K562 (cell line): ENCODE results near the gene RNASEH2C. TPM values are rescaled to one million over a fixed set of nuclear protein-coding genes. Genes with fewer than 3 reads are reported as not detected.

Experiments used
- ATAC-seq: fragments of 200-7000 bp; cut with Tn5 transposase; 3 replicates; pipeline ENCODE4 v1.9.1; 2020; ENCODE audit warnings: moderate library complexity
- BruUV-seq: library from RNA; stranded (reverse); fragments of 400-500 nt; replicated peaks from 2 replicates; lab custom pipeline; 2021; lab: Mats Ljungman, UMichigan
- CTCF ChIA-PET: fragments of 300-600 bp; formaldehyde crosslinking; extraction: SDS; loops from one replicate; lab custom pipeline; 2021; ENCODE audit warnings: low intra/inter-chr PET ratio; lab: Yijun Ruan, JAX
- POLR2A ChIA-PET: fragments of 300-600, 350-650 bp; sonication (Branson Sonifier 250); formaldehyde crosslinking; extraction: SDS; loops from one replicate; lab custom pipeline; 2021; ENCODE audit warnings: antibody characterized with exemption, inconsistent platforms; lab: Yijun Ruan, JAX
- DNase-seq, 4 experiments: peaks; one replicate each; pipeline versions ENCODE4 v3.0.0 to v3.0.0-alpha.2; 2011 to 2018; ENCODE audit warnings: low spot score in 3 of 4, mixed read lengths in 3 of 4; ENCODE audit errors: extremely low read depth in 1 of 4
- FAIRE-seq: peaks from 2 replicates; lab custom pipeline; 2011; peaks lifted over from hg19 to GRCh38; lab: Jason Lieb, UNC
- H2AFZ ChIP-seq: 2 replicates; pipeline ENCODE4 v1.6.0; 2011; ENCODE audit warnings: low read depth, low read length, control low read depth, inconsistent platforms
- H3K27ac ChIP-seq: fragments of 200-600 bp; 3 replicates; pipeline ENCODE4 v1.8.0; 2011; ENCODE audit warnings: low read depth, mild to moderate bottlenecking, control low read depth, inconsistent platforms, low read length, moderate library complexity, mixed read lengths; ENCODE audit errors: extremely low read depth
- H3K27me3 ChIP-seq, 2 experiments: fragments of 300-600 bp in 1 of 2; 2 replicates in 1 of 2; 3 replicates in 1 of 2; pipeline versions ENCODE4 v1.6.0 to v1.8.0; 2011; ENCODE audit warnings: inconsistent platforms in 2 of 2, low read length in 2 of 2, mild to moderate bottlenecking in 1 of 2, mixed read lengths in 1 of 2, moderate library complexity in 1 of 2; ENCODE audit not compliant: control insufficient read depth in 2 of 2, insufficient read depth in 2 of 2
- H3K36me3 ChIP-seq: fragments of 300-600 bp; 3 replicates; pipeline ENCODE4 v1.8.0; 2011; ENCODE audit warnings: mild to moderate bottlenecking, low read length, inconsistent platforms; ENCODE audit not compliant: control insufficient read depth, insufficient read depth
- H3K4me1 ChIP-seq, 2 experiments: fragments of 200-600 bp in 1 of 2; replicated peaks in 1 of 2; 2 replicates in 1 of 2; 3 replicates in 1 of 2; pipeline versions ENCODE4 v1.5.1 to v1.8.0; 2011; ENCODE audit warnings: inconsistent platforms in 2 of 2, low read length in 2 of 2, mild to moderate bottlenecking in 1 of 2, mixed read lengths in 1 of 2, moderate library complexity in 1 of 2; ENCODE audit not compliant: control insufficient read depth in 2 of 2, insufficient read depth in 2 of 2
- H3K4me2 ChIP-seq: 2 replicates; pipeline ENCODE4 v1.6.1; 2011; ENCODE audit warnings: low read length, control low read depth, inconsistent platforms, mixed read lengths; ENCODE audit not compliant: insufficient read depth
- H3K4me3 ChIP-seq: fragments of 200-600 bp; sonication (generic), shearing (Covaris generic); 2 replicates; pipeline ENCODE4 v1.5.1; 2016; ENCODE audit warnings: control low read depth, inconsistent platforms
- H3K79me2 ChIP-seq: fragments of 200-600 bp; 3 replicates; pipeline ENCODE4 v1.8.0; 2011; ENCODE audit warnings: low read length, inconsistent platforms; ENCODE audit not compliant: control insufficient read depth, insufficient read depth
- H3K9ac ChIP-seq, 2 experiments: 2 replicates each; pipeline versions ENCODE4 v1.6.0 to v1.6.1; 2011; ENCODE audit warnings: low read depth in 2 of 2, low read length in 2 of 2, control low read depth in 1 of 2, inconsistent platforms in 1 of 2, mild to moderate bottlenecking in 1 of 2, mixed read lengths in 1 of 2; ENCODE audit not compliant: insufficient read depth in 1 of 2
- H3K9me1 ChIP-seq: one replicate; pipeline ENCODE4 v1.6.0; 2011; ENCODE audit warnings: inconsistent platforms, mild to moderate bottlenecking, low read length, moderate library complexity; ENCODE audit not compliant: control insufficient read depth, insufficient read depth
- H3K9me3 ChIP-seq: replicated peaks from 2 replicates; pipeline ENCODE4 v1.5.1; 2011; ENCODE audit warnings: low read depth, low read length, inconsistent platforms; ENCODE audit not compliant: control insufficient read depth, insufficient read depth
- H4K20me1 ChIP-seq: replicated peaks from 2 replicates; pipeline ENCODE4 v1.6.1; 2011; ENCODE audit warnings: low read length, inconsistent platforms, mixed read lengths; ENCODE audit not compliant: control insufficient read depth, insufficient read depth
- BCL6 ChIP-seq: fragments of 250-450 bp; sonication (Bioruptor Pico); IDR thresholded peaks from 2 replicates; pipeline ENCODE4 v1.4.0; 2020
- CSDE1 ChIP-seq, 2 experiments: fragments of 450-650 bp; IDR thresholded peaks; 2 replicates each; pipeline ENCODE4 v1.6.1; 2016; ENCODE audit warnings: mild to moderate bottlenecking in 1 of 2
- DNMT1 ChIP-seq: fragments of 450-650 bp; IDR thresholded peaks from 2 replicates; pipeline ENCODE4 v1.6.1; 2016; ENCODE audit warnings: antibody characterized with exemption, mild to moderate bottlenecking
- ELK3 ChIP-seq: fragments of 450-650 bp; formaldehyde crosslinking; IDR thresholded peaks from 2 replicates; pipeline ENCODE4 v1.4.0; 2020; ENCODE audit warnings: mild to moderate bottlenecking
- HDAC1 ChIP-seq, 2 experiments: fragments of 450-650 bp; IDR thresholded peaks; 2 replicates each; pipeline ENCODE4 v1.6.1; 2016 to 2017; ENCODE audit warnings: inconsistent platforms in 1 of 2, mild to moderate bottlenecking in 1 of 2, moderate library complexity in 1 of 2
- HOXB6 ChIP-seq: fragments of 250-450 bp; sonication (Bioruptor Pico); IDR thresholded peaks from 2 replicates; pipeline ENCODE4 v1.5.1; 2022; ENCODE audit warnings: mild to moderate bottlenecking, borderline replicate concordance
- MLLT1 ChIP-seq, 2 experiments: fragments of 450-650 bp; IDR thresholded peaks; 2 replicates each; pipeline ENCODE4 v1.6.1; 2016
- RBFOX2 ChIP-seq: fragments of 200-400 bp; formaldehyde crosslinking; IDR thresholded peaks from 2 replicates; pipeline ENCODE4 v1.6.1; 2017; ENCODE audit warnings: low read depth, mild to moderate bottlenecking, low read length, moderate library complexity
- RBM14 ChIP-seq: fragments of 200-400 bp; formaldehyde crosslinking; IDR thresholded peaks from 2 replicates; pipeline ENCODE4 v1.6.1; 2018; ENCODE audit warnings: low read depth, mild to moderate bottlenecking, low read length, moderate library complexity, borderline replicate concordance; ENCODE audit not compliant: insufficient read depth
- RNF2 ChIP-seq: sonication (generic); IDR thresholded peaks from 2 replicates; pipeline ENCODE4 v1.6.1; 2016
- XRCC3 ChIP-seq: fragments of 450-650 bp; IDR thresholded peaks from 2 replicates; pipeline ENCODE4 v1.6.1; 2017; ENCODE audit warnings: mild to moderate bottlenecking, moderate library complexity
- WGBS: fragments of 100-300 bp; shearing (Covaris generic); methylation state at CpG from one replicate; pipeline ENCODE4 v1.1.6; 2016; ENCODE audit warnings: low coverage, mixed read lengths; ENCODE audit not compliant: insufficient coverage; ENCODE audit errors: missing lambda C conversion rate; 5-methylcytosine and 5-hydroxymethylcytosine counted together
- in situ Hi-C: fragments of 300-500 bp; cut with MboI; formaldehyde crosslinking; loops from 4 replicates; pipeline ENCODE4 v1.15.0; 2018; ENCODE audit warnings: inconsistent platforms, mixed read lengths
- intact Hi-C: fragments of 100-400 bp; cut with micrococcal nuclease; formaldehyde crosslinking; loops from 2 replicates; pipeline ENCODE4 v1.14.2; 2022
- polyA plus RNA-seq, 8 experiments: library from polyadenylated mRNA; depleted of rRNA in 4 of 8; stranded (reverse) in 5 of 8; unstranded in 3 of 8; fragments of >200 nt; fragmentation: Nextera tagmentation in 2 of 8; fragmentation: Illumina TruSeq in 1 of 8; extraction: Ambion mirVana in 2 of 8; extraction: Trizol in 1 of 8; gene quantifications; 2 replicates each; pipeline versions ENCODE4 v1.2.1 to v1.2.3, GENCODE V29; 2011 to 2014; ENCODE audit warnings: inconsistent platforms in 1 of 8, missing spikeins in 1 of 8
- total RNA-seq, 7 experiments: library from RNA; depleted of rRNA in 6 of 7; stranded (reverse); fragments of >200 nt in 6 of 7; fragmentation: Illumina TruSeq in 2 of 7; extraction: Trizol in 2 of 7; gene quantifications; 2 replicates each; pipeline versions ENCODE4 v1.2.1 to v1.2.3, GENCODE V29; 2011 to 2021; ENCODE audit warnings: low replicate concordance in 1 of 7
- TF ChIP-seq, protein P1 (sequence below): IDR thresholded peaks from 2 replicates; pipeline ENCODE4 v1.6.1; 2012; ENCODE audit warnings: low read depth, low read length, improper control_type of control experiment, borderline replicate concordance
- TF ChIP-seq, protein P2 (sequence below): sonication (generic); formaldehyde crosslinking; IDR thresholded peaks from 2 replicates; pipeline ENCODE4 v1.8.0; 2022; ENCODE audit warnings: mild to moderate bottlenecking, missing genetic modification reagents

The RNASEH2C gene
- total and polyA plus RNA-seq, 9 of the 15 experiments (the other 6 are each of a cell fraction or from before 2014, with no cell fraction given): 5.4 to 78.2 (median 15.6) TPM

DNA sequence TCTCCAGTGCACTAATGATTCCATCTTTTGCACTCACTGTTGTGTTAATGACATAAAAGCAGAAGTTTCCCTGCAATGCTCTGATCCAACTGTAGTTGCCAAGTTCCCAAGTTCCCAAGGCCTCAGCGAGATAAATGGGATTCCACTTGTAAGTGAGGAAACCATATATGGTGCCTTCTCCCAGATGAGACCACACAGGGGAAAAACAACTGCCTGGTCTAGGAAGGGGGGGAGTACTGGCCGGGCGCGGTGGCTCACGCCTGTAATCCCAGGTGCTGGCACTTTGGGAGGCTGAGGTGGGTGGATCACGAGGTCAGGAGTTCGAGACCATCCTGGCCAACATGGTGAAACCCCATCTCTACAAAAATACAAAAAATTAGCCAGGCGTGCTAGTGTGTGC is 34.6 kb downstream of the RNASEH2C start:
- no peak for ATAC-seq
- TF ChIP-seq, protein P1, sequence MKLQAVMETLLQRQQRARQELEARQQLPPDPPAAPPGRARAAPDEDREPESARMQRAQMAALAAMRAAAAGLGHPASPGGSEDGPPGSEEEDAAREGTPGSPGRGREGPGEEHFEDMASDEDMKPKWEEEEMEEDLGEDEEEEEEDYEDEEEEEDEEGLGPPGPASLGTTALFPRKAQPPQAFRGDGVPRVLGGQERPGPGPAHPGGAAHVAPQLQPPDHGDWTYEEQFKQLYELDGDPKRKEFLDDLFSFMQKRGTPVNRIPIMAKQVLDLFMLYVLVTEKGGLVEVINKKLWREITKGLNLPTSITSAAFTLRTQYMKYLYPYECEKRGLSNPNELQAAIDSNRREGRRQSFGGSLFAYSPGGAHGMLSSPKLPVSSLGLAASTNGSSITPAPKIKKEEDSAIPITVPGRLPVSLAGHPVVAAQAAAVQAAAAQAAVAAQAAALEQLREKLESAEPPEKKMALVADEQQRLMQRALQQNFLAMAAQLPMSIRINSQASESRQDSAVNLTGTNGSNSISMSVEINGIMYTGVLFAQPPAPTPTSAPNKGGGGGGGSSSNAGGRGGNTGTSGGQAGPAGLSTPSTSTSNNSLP: no peak
- TF ChIP-seq, protein P2, sequence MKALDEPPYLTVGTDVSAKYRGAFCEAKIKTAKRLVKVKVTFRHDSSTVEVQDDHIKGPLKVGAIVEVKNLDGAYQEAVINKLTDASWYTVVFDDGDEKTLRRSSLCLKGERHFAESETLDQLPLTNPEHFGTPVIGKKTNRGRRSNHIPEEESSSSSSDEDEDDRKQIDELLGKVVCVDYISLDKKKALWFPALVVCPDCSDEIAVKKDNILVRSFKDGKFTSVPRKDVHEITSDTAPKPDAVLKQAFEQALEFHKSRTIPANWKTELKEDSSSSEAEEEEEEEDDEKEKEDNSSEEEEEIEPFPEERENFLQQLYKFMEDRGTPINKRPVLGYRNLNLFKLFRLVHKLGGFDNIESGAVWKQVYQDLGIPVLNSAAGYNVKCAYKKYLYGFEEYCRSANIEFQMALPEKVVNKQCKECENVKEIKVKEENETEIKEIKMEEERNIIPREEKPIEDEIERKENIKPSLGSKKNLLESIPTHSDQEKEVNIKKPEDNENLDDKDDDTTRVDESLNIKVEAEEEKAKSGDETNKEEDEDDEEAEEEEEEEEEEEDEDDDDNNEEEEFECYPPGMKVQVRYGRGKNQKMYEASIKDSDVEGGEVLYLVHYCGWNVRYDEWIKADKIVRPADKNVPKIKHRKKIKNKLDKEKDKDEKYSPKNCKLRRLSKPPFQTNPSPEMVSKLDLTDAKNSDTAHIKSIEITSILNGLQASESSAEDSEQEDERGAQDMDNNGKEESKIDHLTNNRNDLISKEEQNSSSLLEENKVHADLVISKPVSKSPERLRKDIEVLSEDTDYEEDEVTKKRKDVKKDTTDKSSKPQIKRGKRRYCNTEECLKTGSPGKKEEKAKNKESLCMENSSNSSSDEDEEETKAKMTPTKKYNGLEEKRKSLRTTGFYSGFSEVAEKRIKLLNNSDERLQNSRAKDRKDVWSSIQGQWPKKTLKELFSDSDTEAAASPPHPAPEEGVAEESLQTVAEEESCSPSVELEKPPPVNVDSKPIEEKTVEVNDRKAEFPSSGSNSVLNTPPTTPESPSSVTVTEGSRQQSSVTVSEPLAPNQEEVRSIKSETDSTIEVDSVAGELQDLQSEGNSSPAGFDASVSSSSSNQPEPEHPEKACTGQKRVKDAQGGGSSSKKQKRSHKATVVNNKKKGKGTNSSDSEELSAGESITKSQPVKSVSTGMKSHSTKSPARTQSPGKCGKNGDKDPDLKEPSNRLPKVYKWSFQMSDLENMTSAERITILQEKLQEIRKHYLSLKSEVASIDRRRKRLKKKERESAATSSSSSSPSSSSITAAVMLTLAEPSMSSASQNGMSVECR (CRISPR knock-in tag): no peak
- no peak for TF ChIP-seq ELK3 (CRISPR knock-in tag)
- TF ChIP-seq MLLT1 (IDR thresholded peaks at IDR 0.05): no peak
- TF ChIP-seq RNF2: no peak
- no peak for TF ChIP-seq CSDE1 (IDR thresholded peaks at IDR 0.05)
- no peak for TF ChIP-seq HOXB6 (CRISPR knock-in tag)
- no peak for TF ChIP-seq RBFOX2
- no peak for TF ChIP-seq RBM14
- TF ChIP-seq HDAC1 (IDR thresholded peaks at IDR 0.05): no peak
- no peak for TF ChIP-seq DNMT1
- no peak for TF ChIP-seq BCL6 (CRISPR knock-in tag)
- no peak for TF ChIP-seq XRCC3
- Histone ChIP-seq H3K9me1 (no peaks in the 10 kb centered on the region), H3K27ac (no peak overlapping the region), H3K36me3 (no peaks in the 10 kb centered on the region), H3K4me2 (no peak overlapping the region), H3K9ac (no peak overlapping the region), H3K4me3 (no peak overlapping the region), H3K79me2 (no peaks in the 10 kb centered on the region), H2AFZ (no peak overlapping the region), H3K4me1 (no peaks in the 10 kb centered on the region; a peak in 1 of 5 replicates), H3K9me3 (no peaks in the 10 kb centered on the region), H4K20me1 (no peaks in the 10 kb centered on the region), H3K27me3 (no peaks in the 10 kb centered on the region; a peak in 1 of 5 replicates)
- FAIRE-seq: no peak
- no TSS peak for BruUV-seq
- ChIA-PET CTCF (no interaction called here), POLR2A (no interaction called here)
- 56% methylated on average over 8 of the region's 8 CpGs for WGBS
- in situ Hi-C loops (no loop called here), intact Hi-C loops (no loop called here)
- no peak for DNase-seq
